B cell (primary cell): ENCODE measurements around the gene TOMM40.
"Not testable (repeated sequence)": the region's sequence is repeated elsewhere in the genome, so short reads cannot be mapped to it uniquely, and the experiment has no call there.

ENCODE experiments used
- EZH2 ChIP-seq: IDR thresholded peaks from 2 replicates; pipeline ENCODE4 v1.6.1; 2012; ENCODE audit warnings: borderline replicate concordance, low read depth, mild to moderate bottlenecking, moderate library complexity, low read length; ENCODE audit not compliant: insufficient read depth, poor library complexity, severe bottlenecking
- TF ChIP-seq, protein P1 (sequence below): fragments of 200-600 bp; IDR thresholded peaks from one replicate; pipeline ENCODE4 v1.8.0; 2022; ENCODE audit warnings: antibody characterized with exemption, mild to moderate bottlenecking

DNA sequence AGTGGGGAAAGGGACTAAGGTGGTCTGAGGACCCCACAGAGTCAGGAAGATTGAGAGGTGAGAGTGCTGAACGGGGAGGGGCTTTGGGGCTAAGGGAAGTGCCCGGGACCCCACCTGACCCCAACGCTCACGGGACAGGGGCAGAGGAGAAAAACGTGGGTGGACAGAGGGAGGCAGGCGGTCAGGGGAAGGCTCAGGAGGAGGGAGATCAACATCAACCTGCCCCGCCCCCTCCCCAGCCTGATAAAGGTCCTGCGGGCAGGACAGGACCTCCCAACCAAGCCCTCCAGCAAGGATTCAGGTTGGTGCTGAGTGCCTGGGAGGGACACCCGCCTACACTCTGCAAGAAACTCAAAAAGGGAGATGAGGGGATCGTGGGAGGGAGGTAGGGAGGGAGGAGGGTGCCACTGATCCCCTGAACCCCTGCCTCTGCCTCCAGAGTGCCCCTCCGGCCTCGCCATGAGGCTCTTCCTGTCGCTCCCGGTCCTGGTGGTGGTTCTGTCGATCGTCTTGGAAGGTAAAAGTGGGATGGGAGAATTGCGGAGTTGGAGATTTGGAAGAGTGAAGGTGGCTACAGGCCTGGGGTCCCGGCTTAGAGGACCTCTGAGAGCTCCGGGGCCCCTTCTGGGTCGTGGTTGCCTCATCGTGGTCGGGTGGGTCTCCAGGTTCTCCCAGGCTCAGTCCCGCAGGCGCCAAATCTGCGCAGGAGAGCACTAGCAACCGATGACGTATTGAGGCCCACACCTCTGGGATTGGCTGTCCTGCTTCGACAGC, 23.6 kb downstream of the TOMM40 start, which contains the start of gene APOC1:
- TF ChIP-seq, protein P1, sequence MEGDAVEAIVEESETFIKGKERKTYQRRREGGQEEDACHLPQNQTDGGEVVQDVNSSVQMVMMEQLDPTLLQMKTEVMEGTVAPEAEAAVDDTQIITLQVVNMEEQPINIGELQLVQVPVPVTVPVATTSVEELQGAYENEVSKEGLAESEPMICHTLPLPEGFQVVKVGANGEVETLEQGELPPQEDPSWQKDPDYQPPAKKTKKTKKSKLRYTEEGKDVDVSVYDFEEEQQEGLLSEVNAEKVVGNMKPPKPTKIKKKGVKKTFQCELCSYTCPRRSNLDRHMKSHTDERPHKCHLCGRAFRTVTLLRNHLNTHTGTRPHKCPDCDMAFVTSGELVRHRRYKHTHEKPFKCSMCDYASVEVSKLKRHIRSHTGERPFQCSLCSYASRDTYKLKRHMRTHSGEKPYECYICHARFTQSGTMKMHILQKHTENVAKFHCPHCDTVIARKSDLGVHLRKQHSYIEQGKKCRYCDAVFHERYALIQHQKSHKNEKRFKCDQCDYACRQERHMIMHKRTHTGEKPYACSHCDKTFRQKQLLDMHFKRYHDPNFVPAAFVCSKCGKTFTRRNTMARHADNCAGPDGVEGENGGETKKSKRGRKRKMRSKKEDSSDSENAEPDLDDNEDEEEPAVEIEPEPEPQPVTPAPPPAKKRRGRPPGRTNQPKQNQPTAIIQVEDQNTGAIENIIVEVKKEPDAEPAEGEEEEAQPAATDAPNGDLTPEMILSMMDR, result not testable (repeated sequence)
- not testable (repeated sequence) for TF ChIP-seq EZH2
